Progenitor cell of endocrine pancreas (in vitro differentiated cells): ENCODE data around the gene PXMP4. TPM values are rescaled to one million over a fixed set of nuclear protein-coding genes. Genes with fewer than 3 reads are reported as not detected.

Source experiments
- DNase-seq: peaks from one replicate; pipeline ENCODE4 v3.0.0; 2021; ENCODE audit warnings: low spot score; ENCODE audit not compliant: unreplicated experiment
- H3K27ac Mint-ChIP-seq: 2 replicates; pipeline ENCODE4 v1.8.0; 2021; ENCODE audit warnings: mild to moderate bottlenecking, moderate library complexity, mixed read lengths
- H3K27me3 Mint-ChIP-seq: 2 replicates; pipeline ENCODE4 v1.8.0; 2021; ENCODE audit warnings: mixed read lengths
- H3K36me3 Mint-ChIP-seq: 2 replicates; pipeline ENCODE4 v1.8.0; 2022; ENCODE audit warnings: mixed read lengths; ENCODE audit not compliant: insufficient read depth
- H3K4me1 Mint-ChIP-seq: 2 replicates; pipeline ENCODE4 v1.8.0; 2021; ENCODE audit warnings: low read depth, mixed read lengths
- H3K4me3 Mint-ChIP-seq: 2 replicates; pipeline ENCODE4 v1.8.0; 2021; ENCODE audit warnings: low read depth, mild to moderate bottlenecking, moderate library complexity, mixed read lengths
- H3K9me3 Mint-ChIP-seq: 2 replicates; pipeline ENCODE4 v1.8.0; 2021; ENCODE audit warnings: low read depth, mixed read lengths
- CTCF ChIP-seq: fragments of 200-600 bp; sonication (generic); IDR thresholded peaks from one replicate; pipeline ENCODE4 v1.5.0; 2021; ENCODE audit warnings: antibody characterized with exemption, mild to moderate bottlenecking; ENCODE audit not compliant: unreplicated experiment
- total RNA-seq: library from RNA; stranded (reverse); gene quantifications from 2 replicates; pipeline ENCODE4 v1.2.1, GENCODE V29; 2021

Gene PXMP4
- total RNA-seq, 1 donor from 2014 or later = 5.0 TPM

- Mint-ChIP-seq H3K9me3 (no peaks in the 10 kb centered on the region), H3K4me1 (peaks cover 7% of the 10 kb centered on the region), H3K27me3 (peaks cover 3% of the 10 kb centered on the region), H3K36me3 (peaks cover 9% of the 10 kb centered on the region), H3K4me3 (no peak overlapping the region), H3K27ac (no peak overlapping the region)
- no peak for TF ChIP-seq CTCF
- DNase-seq = no peak
Observed at GRCh38 chr20:33679758-33680485, 40.2 kb downstream of the PXMP4 start.

GRCh38 chr20:33677991-33678702 lies 42.0 kb downstream of the PXMP4 start:
- Mint-ChIP-seq H3K36me3 (peaks cover 7% of the 10 kb centered on the region), H3K27ac (no peak overlapping the region), H3K4me1 (peaks cover 11% of the 10 kb centered on the region), H3K9me3 (no peaks in the 10 kb centered on the region), H3K27me3 (peaks cover 3% of the 10 kb centered on the region), H3K4me3 (no peak overlapping the region)
- TF ChIP-seq CTCF = no peak
- no peak for DNase-seq

- Mint-ChIP-seq H3K27me3 (peaks cover 3% of the 10 kb centered on the region), H3K36me3 (peaks cover 9% of the 10 kb centered on the region)
Observed at GRCh38 chr20:33676652-33677645, 43.2 kb downstream of the PXMP4 start.

GRCh38 chr20:33676121-33676520 lies 44.0 kb downstream of the PXMP4 start:
- Mint-ChIP-seq H3K4me1 (peaks cover 25% of the 10 kb centered on the region), H3K4me3 (no peak overlapping the region), H3K36me3 (peaks cover 11% of the 10 kb centered on the region), H3K27me3 (peaks cover 3% of the 10 kb centered on the region), H3K9me3 (no peaks in the 10 kb centered on the region), H3K27ac (peak overlapping the region; percentile 54)
- TF ChIP-seq CTCF = no peak
- DNase-seq = no peak

More at GRCh38 chr20:33676652-33677645, 43.2 kb downstream of the PXMP4 start:
- no peaks in the 10 kb centered on the region for H3K9me3 Mint-ChIP-seq
- no peak overlapping the region for H3K4me3 Mint-ChIP-seq
- no peak for DNase-seq
- TF ChIP-seq CTCF = no peak
- peaks cover 23% of the 10 kb centered on the region for H3K4me1 Mint-ChIP-seq
- no peak overlapping the region for H3K27ac Mint-ChIP-seq
